Measurements from ENCODE around the gene TMEM33. TPM values are rescaled to one million over a fixed set of nuclear protein-coding genes. Genes with fewer than 3 reads are reported as not detected.
A peak's percentile ranks its signal among the peaks of the same experiment; 100 is the strongest.

Gene TMEM33
- total RNA-seq, 1 experiment from 2014 or later: 82.4 TPM

DNA sequence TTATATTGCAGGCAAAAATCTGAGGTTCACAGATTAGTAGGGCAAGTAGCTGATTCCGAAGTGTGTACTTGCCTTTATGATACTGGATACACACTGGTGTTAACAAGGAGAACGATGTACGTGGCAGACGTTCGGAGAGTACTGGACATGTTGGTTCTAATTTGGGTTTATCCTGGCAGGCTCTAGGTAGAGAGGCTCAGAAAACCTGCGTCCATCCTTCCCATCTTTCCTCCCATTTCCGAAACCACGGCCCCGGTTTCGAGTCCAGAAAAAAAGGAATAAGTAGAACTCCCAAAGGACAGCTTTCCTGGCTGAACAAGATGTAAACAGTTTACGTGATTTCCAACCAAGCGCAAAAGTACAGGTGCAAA lies 54.8 kb downstream of the TMEM33 start:
- H3K79me2 ChIP-seq (ENCODE audit: insufficient read depth, low read length): peaks cover 32% of the 10 kb centered on the region
- peak overlapping the region; percentile 49 for H2AFZ ChIP-seq (ENCODE audit: low read depth, low read length, poor library complexity, severe bottlenecking)
- H3K4me3 ChIP-seq (replicated peaks in 1 of 2; ENCODE audit: low read depth in 1 of 2, low read length in 2 of 2): peak overlapping the region; percentile 93 to 99
- POLR2A ChIA-PET: interaction anchor here (0.8 kb wide), 1 partner anchor 34 kb away, joined by 3 read pairs; no protein-coding TSS in a partner anchor
- ATAC-seq (peak; percentile 36), DNase-seq (ENCODE audit: low read depth, low spot score) (no peak)
- H4K20me1 ChIP-seq (ENCODE audit: insufficient read depth): no peaks in the 10 kb centered on the region
- BruUV-seq (replicated peaks): TSS peak; percentile 94
- H3K9me2 ChIP-seq (ENCODE audit: insufficient read depth): no peaks in the 10 kb centered on the region
- no peaks in the 10 kb centered on the region for H3K27me3 ChIP-seq (ENCODE audit: insufficient read depth, low read length)
- H3K27ac ChIP-seq (ENCODE audit: low read depth, low read length): peak overlapping the region; percentile 25; the same call in 1 of the 2 replicates
- H3K9ac ChIP-seq (ENCODE audit: low read length): peak overlapping the region; percentile 91
- CTCF ChIA-PET: interaction anchor here (1.3 kb wide), 1 partner anchor 297 kb away, joined by 3 read pairs; no protein-coding TSS in a partner anchor
- TF ChIP-seq, protein P1, sequence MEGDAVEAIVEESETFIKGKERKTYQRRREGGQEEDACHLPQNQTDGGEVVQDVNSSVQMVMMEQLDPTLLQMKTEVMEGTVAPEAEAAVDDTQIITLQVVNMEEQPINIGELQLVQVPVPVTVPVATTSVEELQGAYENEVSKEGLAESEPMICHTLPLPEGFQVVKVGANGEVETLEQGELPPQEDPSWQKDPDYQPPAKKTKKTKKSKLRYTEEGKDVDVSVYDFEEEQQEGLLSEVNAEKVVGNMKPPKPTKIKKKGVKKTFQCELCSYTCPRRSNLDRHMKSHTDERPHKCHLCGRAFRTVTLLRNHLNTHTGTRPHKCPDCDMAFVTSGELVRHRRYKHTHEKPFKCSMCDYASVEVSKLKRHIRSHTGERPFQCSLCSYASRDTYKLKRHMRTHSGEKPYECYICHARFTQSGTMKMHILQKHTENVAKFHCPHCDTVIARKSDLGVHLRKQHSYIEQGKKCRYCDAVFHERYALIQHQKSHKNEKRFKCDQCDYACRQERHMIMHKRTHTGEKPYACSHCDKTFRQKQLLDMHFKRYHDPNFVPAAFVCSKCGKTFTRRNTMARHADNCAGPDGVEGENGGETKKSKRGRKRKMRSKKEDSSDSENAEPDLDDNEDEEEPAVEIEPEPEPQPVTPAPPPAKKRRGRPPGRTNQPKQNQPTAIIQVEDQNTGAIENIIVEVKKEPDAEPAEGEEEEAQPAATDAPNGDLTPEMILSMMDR (IDR thresholded peaks at IDR 0.05 in 2 of 3, conservative IDR thresholded peaks at IDR 0.05 in 1 of 3; ENCODE audit: borderline replicate concordance in 1 of 3, insufficient read depth in 1 of 3, low read depth in 2 of 3, low read length in 2 of 3): no peak
- TF ChIP-seq POLR2A (IDR thresholded peaks at IDR 0.05; ENCODE audit: borderline replicate concordance, extremely low read depth, insufficient read depth, insufficient read length) (no peak), EZH2 (IDR thresholded peaks at IDR 0.05) (no peak), ZFX (IDR thresholded peaks at IDR 0.05) (no peak), ELF1 (IDR thresholded peaks at IDR 0.05; ENCODE audit: borderline replicate concordance, low read depth) (no peak), TCF7L2 (IDR thresholded peaks at IDR 0.05; ENCODE audit: borderline replicate concordance, extremely low read depth, insufficient read depth, insufficient read length) (no peak)
- H3K4me2 ChIP-seq (ENCODE audit: low read length): peak overlapping the region; percentile 95
- no peaks in the 10 kb centered on the region for H3K36me3 ChIP-seq (ENCODE audit: control insufficient read depth in 1 of 2, insufficient read depth in 2 of 2, low read length in 2 of 2)
- H3K9me3 ChIP-seq (ENCODE audit: control insufficient read depth in 1 of 2, insufficient read depth in 1 of 2, low read depth in 1 of 2, low read length in 2 of 2): no peaks in the 10 kb centered on the region
- RAD21 ChIA-PET (ENCODE audit: low non-redundant PET in 1 of 2, low total read pairs in 2 of 2, uncharacterized antibody in 2 of 2, unreplicated experiment in 2 of 2): no interaction called here
- intact Hi-C loops (cut with micrococcal nuclease): loop anchor here (5.0 kb wide), 1 partner anchor 292 kb away; no protein-coding TSS in a partner anchor
- peaks cover 0 to 13% of the 10 kb centered on the region in 2 experiments; a peak in 2 of 4 replicates for H3K4me1 ChIP-seq (ENCODE audit: control insufficient read depth in 1 of 2, insufficient read depth in 2 of 2, low read length in 2 of 2)

Data from HCT116 (cell line).